Esophagus muscularis mucosa (tissue), 4 donors: Measurements from ENCODE around the gene SPATS2. TPM values are rescaled to one million over a fixed set of nuclear protein-coding genes. Genes with fewer than 3 reads are reported as not detected.
A peak's percentile ranks its signal among the peaks of the same experiment; 100 is the strongest.

ENCODE experiments used
- DNase-seq: peaks from one replicate; pipeline ENCODE4 v3.0.0-alpha.2; 2017; ENCODE audit errors: extremely low spot score
- H3K27ac ChIP-seq, 4 donors: fragments of 200-600 bp; sonication (generic); replicated peaks in 1 of 4; 1 replicate in 3 of 4; 2 replicates in 1 of 4; pipeline ENCODE4 v1.5.1; 2016 to 2019; ENCODE audit warnings: mild to moderate bottlenecking in 1 of 4
- H3K27me3 ChIP-seq, 4 donors: fragments of 200-600 bp; sonication (generic); one replicate each; pipeline versions ENCODE4 v1.5.1 to v1.6.0; 2016 to 2019
- H3K36me3 ChIP-seq, 4 donors: fragments of 200-600 bp; sonication (generic); one replicate each; pipeline ENCODE4 v1.5.1; 2016 to 2019
- H3K4me1 ChIP-seq, 4 donors: fragments of 200-600 bp; sonication (generic); one replicate each; pipeline ENCODE4 v1.5.1; 2016 to 2019
- H3K4me3 ChIP-seq, 4 donors: fragments of 200-600 bp; sonication (generic); 1 replicate in 2 of 4; 2 replicates in 2 of 4; pipeline ENCODE4 v1.5.1; 2016 to 2019; ENCODE audit warnings: mild to moderate bottlenecking in 4 of 4, moderate library complexity in 1 of 4
- H3K9me3 ChIP-seq, 4 donors: fragments of 200-600 bp; sonication (generic); 1 replicate in 3 of 4; 2 replicates in 1 of 4; pipeline ENCODE4 v1.5.1; 2016 to 2019
- EP300 ChIP-seq: sonication (generic); formaldehyde crosslinking; IDR thresholded peaks from one replicate; pipeline ENCODE4 v1.6.1; 2017; ENCODE audit warnings: antibody characterized with exemption
- POLR2A ChIP-seq: fragments of 450-650 bp; IDR thresholded peaks from one replicate; pipeline ENCODE4 v1.6.1; 2017; ENCODE audit warnings: antibody characterized with exemption, moderate library complexity, mild to moderate bottlenecking, low read depth
- POLR2AphosphoS5 ChIP-seq, 2 donors: sonication (generic); formaldehyde crosslinking; IDR thresholded peaks; one replicate each; pipeline ENCODE4 v1.6.1; 2017; ENCODE audit warnings: antibody characterized with exemption in 2 of 2
- WGBS: methylation state at CpG from one replicate; pipeline ENCODE4 v1.1.5; 2018; 5-methylcytosine and 5-hydroxymethylcytosine counted together
- intact Hi-C: fragments of 100-400 bp; cut with DNase I; formaldehyde crosslinking; loops from one replicate; pipeline ENCODE4 v1.15.1; 2023
- total RNA-seq, 4 donors: library from RNA; depleted of rRNA; stranded (reverse); fragments of >200 nt; gene quantifications; one replicate each; pipeline versions ENCODE4 v1.1.0 to v1.2.1, GENCODE V29; 2016
- TF ChIP-seq, protein P1 (sequence below), 3 experiments: fragments of 200-600 bp in 2 of 3; fragments of 450-650 bp in 1 of 3; sonication (generic) in 2 of 3; IDR thresholded peaks; one replicate each; pipeline ENCODE4 v1.5.1; 2017 to 2019; ENCODE audit warnings: antibody characterized with exemption in 3 of 3, mild to moderate bottlenecking in 2 of 3, moderate library complexity in 1 of 3

Gene SPATS2
- total RNA-seq, 4 donors from 2014 or later = 9.5 to 16.6 (median 11.5) TPM

- TF ChIP-seq POLR2AphosphoS5 (IDR thresholded peaks at IDR 0.05) = no peak
- TF ChIP-seq POLR2A = no peak
- TF ChIP-seq, protein P1, sequence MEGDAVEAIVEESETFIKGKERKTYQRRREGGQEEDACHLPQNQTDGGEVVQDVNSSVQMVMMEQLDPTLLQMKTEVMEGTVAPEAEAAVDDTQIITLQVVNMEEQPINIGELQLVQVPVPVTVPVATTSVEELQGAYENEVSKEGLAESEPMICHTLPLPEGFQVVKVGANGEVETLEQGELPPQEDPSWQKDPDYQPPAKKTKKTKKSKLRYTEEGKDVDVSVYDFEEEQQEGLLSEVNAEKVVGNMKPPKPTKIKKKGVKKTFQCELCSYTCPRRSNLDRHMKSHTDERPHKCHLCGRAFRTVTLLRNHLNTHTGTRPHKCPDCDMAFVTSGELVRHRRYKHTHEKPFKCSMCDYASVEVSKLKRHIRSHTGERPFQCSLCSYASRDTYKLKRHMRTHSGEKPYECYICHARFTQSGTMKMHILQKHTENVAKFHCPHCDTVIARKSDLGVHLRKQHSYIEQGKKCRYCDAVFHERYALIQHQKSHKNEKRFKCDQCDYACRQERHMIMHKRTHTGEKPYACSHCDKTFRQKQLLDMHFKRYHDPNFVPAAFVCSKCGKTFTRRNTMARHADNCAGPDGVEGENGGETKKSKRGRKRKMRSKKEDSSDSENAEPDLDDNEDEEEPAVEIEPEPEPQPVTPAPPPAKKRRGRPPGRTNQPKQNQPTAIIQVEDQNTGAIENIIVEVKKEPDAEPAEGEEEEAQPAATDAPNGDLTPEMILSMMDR (IDR thresholded peaks at IDR 0.05) = no peak
- no peak for TF ChIP-seq EP300
- DNase-seq = no peak
- Histone ChIP-seq H3K27me3 (peaks cover 0 to 62% (median 28%) of the 10 kb centered on the region in 4 donors), H3K4me3 (no peak overlapping the region), H3K4me1 (peaks cover 7 to 21% (median 15%) of the 10 kb centered on the region in 4 donors), H3K36me3 (no peaks in the 10 kb centered on the region), H3K9me3 (no peaks in the 10 kb centered on the region), H3K27ac (no peak overlapping the region)
- intact Hi-C loops = no loop called here
- WGBS = 96% methylated on average over 5 of the region's 7 CpGs
Observed at GRCh38 chr12:49330032-49330619, 37.1 kb upstream of the SPATS2 start.

- peaks cover under 1 to 69% (median 35%) of the 10 kb centered on the region in 4 donors for H3K27me3 ChIP-seq
- no peak for TF ChIP-seq POLR2A
- no peak for TF ChIP-seq EP300
- TF ChIP-seq, protein P1 (IDR thresholded peaks at IDR 0.05) = no peak
- TF ChIP-seq POLR2AphosphoS5 (IDR thresholded peaks at IDR 0.05) = no peak
- no peak for DNase-seq
- H3K4me3 ChIP-seq = no peak overlapping the region
- intact Hi-C loops = no loop called here
- H3K27ac ChIP-seq = no peak overlapping the region
- peaks cover 7 to 24% (median 15%) of the 10 kb centered on the region in 4 donors for H3K4me1 ChIP-seq
- no peaks in the 10 kb centered on the region for H3K36me3 ChIP-seq
- no peaks in the 10 kb centered on the region for H3K9me3 ChIP-seq
- WGBS = 81% methylated on average over 7 of the region's 14 CpGs
Observed at GRCh38 chr12:49330631-49331379, 36.5 kb upstream of the SPATS2 start.

GRCh38 chr12:49331380-49332222, 35.7 kb upstream of the SPATS2 start:
- Histone ChIP-seq H3K4me1 (peaks cover 7 to 32% (median 20%) of the 10 kb centered on the region in 4 donors), H3K27me3 (peaks cover 9 to 77% (median 43%) of the 10 kb centered on the region in 4 donors), H3K27ac (no peak overlapping the region), H3K36me3 (no peaks in the 10 kb centered on the region), H3K9me3 (no peaks in the 10 kb centered on the region), H3K4me3 (no peak overlapping the region)
- DNase-seq = peak; percentile 86
- WGBS = 42% methylated on average over 10 of the region's 11 CpGs
- intact Hi-C loops = no loop called here
- no peak for TF ChIP-seq POLR2AphosphoS5 (IDR thresholded peaks at IDR 0.05)
- TF ChIP-seq, protein P1 (IDR thresholded peaks at IDR 0.05) = peak; percentile 64 to 74 (median 72)

GRCh38 chr12:49332441-49332861, 34.8 kb upstream of the SPATS2 start:
- H3K27ac ChIP-seq = no peak overlapping the region
- WGBS = 75% methylated on average over 11 of the region's 17 CpGs
- H3K9me3 ChIP-seq = no peaks in the 10 kb centered on the region
- H3K36me3 ChIP-seq = no peaks in the 10 kb centered on the region
- H3K4me1 ChIP-seq = peaks cover 7 to 41% (median 28%) of the 10 kb centered on the region in 4 donors
- peaks cover 10 to 85% (median 46%) of the 10 kb centered on the region in 4 donors for H3K27me3 ChIP-seq
- DNase-seq = no peak
- TF ChIP-seq, protein P1 (IDR thresholded peaks at IDR 0.05) = no peak
- no peak for TF ChIP-seq POLR2A
- TF ChIP-seq POLR2AphosphoS5 (IDR thresholded peaks at IDR 0.05) = no peak
- intact Hi-C loops = no loop called here
- no peak overlapping the region for H3K4me3 ChIP-seq
